Urothelium cell line (cell line): ENCODE results near the gene PAPSS2.
"Not testable (repeated sequence)": the region's sequence is repeated elsewhere in the genome, so short reads cannot be mapped to it uniquely, and the experiment has no call there.

ENCODE experiments used
- DNase-seq: peaks from one replicate; pipeline ENCODE4 v3.0.0; 2011; ENCODE audit warnings: low spot score, mixed read lengths
- FAIRE-seq: peaks from 2 replicates; lab custom pipeline; 2011; peaks lifted over from hg19 to GRCh38; lab: Jason Lieb, UNC

The PAPSS2 gene

GRCh38 chr10:87659571-87660483 is at the start of gene PAPSS2:
TSS of gene PAPSS2 (plus strand) at chr10:87659878. CDS start at chr10:87659982, 104 bp downstream.
- peak; percentile 58 for DNase-seq
- no peak for FAIRE-seq

DNA sequence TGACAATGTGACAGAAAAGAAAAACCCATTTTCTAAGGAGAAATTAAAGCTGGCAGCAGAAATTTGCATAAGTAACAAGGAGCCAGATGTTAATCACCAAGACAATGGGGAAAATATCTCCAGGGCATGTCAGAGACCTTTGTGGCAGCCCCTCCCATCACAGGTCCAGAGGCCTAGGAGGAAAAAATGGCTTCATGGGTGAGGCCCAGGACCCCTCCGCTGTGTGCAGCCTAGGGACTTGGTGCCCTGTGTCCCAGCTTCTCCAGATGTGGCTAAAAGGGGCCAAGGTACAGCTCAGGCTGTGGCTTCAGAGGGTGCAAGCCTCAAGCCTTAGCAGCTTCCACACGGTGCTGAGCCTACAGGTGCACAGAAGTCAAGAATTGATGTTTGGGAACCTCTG is 48.3 kb upstream of the PAPSS2 start:
- not testable (repeated sequence) for FAIRE-seq

DNA sequence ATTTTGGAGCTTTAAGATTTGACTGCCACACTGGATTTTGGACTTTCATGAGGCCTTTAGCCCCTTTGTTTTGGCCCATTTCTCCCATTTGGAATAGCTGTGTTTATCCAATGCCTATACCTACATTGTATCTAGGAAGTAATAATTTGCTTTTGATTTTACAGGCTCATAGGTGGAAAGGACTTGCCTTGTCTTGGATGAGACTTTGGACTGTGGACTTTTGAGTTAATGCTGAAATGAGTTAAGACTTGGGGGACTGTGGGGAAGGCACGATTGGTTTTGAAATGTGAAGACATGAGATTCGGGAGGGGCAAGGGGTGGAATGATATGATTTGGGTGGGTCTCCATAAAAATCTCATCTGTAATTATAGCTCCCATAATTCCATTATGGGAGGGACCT is 47.6 kb upstream of the PAPSS2 start:
- DNase-seq (no peak), FAIRE-seq (no peak)

More for the DNA sequence above, 48.3 kb upstream of the PAPSS2 start:
- not testable (repeated sequence) for DNase-seq

- DNase-seq = no peak
- FAIRE-seq = no peak
Observed at GRCh38 chr10:87613751-87614150, 45.9 kb upstream of the PAPSS2 start.

- no peak for DNase-seq
- FAIRE-seq = no peak
Observed at GRCh38 chr10:87615856-87616255, 43.8 kb upstream of the PAPSS2 start.

DNA sequence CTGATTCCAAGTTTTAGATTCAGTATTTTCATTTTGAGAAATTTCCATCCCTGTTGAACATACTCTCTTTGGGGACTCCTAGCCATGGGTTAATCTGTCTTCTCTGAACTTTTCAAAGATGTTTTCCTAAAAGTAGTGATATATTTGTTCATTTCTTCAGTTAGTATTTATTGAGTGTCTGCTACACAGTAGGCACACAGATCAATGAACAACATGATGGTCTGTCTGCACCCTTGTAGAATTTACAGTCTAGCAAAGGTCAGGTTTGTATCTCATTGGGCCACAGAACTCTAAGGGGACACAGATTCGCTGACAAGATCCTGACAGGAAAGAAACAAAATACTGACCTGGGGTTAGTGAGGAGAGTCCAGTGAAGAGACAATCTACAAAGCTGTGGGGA is 42.2 kb upstream of the PAPSS2 start:
- FAIRE-seq (no peak), DNase-seq (no peak)

GRCh38 chr10:87618566-87619423 is 40.9 kb upstream of the PAPSS2 start:
- FAIRE-seq (no peak), DNase-seq (no peak)

DNA sequence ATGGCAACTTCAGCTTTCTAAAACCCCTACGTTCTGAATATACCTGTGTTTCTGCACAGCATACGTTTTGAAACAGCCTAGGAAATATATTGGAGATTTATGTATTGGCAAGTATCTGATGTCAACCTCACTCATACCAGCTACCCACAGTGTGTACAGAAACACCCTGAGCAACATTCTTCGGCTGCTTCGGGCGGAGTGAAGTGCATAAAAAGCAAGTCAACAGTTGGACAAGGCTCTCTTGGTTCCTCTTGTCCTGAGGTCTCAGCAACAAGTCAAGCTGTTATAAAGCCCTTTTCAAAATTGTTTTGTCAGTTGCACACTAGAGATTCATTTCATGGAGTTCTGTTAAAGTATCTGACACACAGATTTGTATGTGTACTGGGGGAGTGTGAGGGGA is 40.0 kb upstream of the PAPSS2 start:
- FAIRE-seq (no peak), DNase-seq (no peak)

GRCh38 chr10:87621440-87621839 is 38.2 kb upstream of the PAPSS2 start:
- DNase-seq, FAIRE-seq: not testable (repeated sequence)

- FAIRE-seq (no peak), DNase-seq (no peak)
Observed at GRCh38 chr10:87622314-87623004, 37.2 kb upstream of the PAPSS2 start.

GRCh38 chr10:87623191-87623590 is 36.5 kb upstream of the PAPSS2 start:
- FAIRE-seq = no peak

GRCh38 chr10:87625661-87626060 is 34.0 kb upstream of the PAPSS2 start:
- DNase-seq = no peak
- no peak for FAIRE-seq

More at GRCh38 chr10:87623191-87623590, 36.5 kb upstream of the PAPSS2 start:
- no peak for DNase-seq

DNA sequence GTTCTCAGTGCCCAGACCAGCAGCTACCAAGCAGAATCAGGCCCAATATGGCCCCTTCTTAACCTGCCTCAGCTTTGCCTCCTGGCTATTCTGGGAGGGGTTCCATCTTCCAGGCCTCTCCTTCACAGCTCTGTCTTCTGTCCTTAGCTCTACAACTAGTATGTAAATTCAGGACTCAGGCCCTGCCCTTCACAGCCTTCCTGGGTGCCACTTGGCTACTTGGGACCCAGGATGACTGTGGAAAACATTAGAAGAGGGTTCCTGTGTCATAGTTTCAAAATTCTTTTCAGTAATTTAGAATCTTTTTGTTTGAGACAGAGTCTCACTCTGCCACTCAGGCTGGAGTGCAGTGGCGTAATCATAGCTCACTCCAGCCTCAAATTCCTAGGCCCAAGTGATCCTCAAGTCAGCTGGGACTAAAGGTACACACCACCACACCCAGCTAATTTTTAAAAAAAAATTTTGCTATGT is 33.2 kb upstream of the PAPSS2 start:
- no peak for FAIRE-seq

GRCh38 chr10:87630171-87630570 is 29.5 kb upstream of the PAPSS2 start:
- DNase-seq (no peak), FAIRE-seq (no peak)

More for the DNA sequence above, 33.2 kb upstream of the PAPSS2 start:
- no peak for DNase-seq

- DNase-seq = no peak
- no peak for FAIRE-seq
Observed at GRCh38 chr10:87632454-87632853, 27.2 kb upstream of the PAPSS2 start.

DNA sequence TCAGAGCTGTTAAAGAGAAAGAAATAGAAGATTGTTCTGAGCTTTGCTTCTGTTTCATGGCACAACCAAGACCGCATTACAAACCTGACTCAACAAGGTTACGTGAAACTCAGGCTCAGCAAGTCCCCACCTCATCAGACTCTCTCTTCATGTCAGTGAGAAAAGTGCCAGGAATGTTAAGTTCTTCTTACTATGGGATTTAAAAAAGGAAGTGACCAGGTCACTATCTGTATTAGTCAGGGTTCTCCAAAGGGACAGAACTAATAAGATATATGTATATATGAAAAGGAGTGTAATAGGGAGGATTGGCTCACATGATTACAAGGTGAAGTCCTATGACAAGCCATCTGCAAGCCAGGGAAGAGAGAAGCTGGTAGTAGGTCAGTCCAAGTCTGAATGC is 25.4 kb upstream of the PAPSS2 start:
- no peak for DNase-seq
- FAIRE-seq = no peak

DNA sequence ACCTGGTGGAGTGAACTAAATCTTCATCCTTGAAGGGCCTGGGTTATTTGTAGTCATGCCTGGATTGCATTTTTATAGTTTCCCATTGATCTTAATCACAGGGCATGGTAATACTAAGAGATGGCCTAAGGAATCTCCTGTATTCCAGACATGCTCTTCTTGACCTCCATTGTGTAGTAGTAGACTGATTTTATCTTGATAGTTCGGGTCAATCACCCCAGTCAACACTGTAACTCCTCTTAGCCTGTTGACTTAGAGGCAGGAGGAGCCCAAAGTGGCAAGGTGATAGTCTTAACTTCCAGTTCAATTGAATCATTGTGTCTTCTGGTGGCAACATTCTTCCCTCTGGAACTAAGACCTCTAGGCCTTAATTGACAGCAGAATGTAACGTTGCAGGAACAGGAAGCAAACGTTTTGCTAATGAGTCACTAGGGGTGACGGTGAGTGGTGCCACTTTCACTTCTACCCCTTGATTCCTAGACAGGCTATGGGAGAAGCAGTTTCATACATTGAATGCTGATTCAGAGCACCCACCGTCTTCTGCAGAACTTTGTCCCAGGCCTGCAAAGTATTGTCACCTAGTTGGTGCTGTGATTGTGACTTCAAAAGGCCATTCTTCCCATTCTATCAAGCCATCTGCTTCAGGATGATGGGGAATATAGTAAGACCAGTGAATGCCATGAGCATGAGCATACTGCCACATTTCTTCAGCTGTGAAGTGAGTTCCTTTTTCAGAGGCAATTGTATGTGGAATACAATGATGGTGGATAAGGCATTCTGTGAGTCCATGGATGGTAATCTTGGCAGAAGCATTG is 24.0 kb upstream of the PAPSS2 start:
- peak; percentile 20 for FAIRE-seq
- peak; percentile 47 for DNase-seq

DNA sequence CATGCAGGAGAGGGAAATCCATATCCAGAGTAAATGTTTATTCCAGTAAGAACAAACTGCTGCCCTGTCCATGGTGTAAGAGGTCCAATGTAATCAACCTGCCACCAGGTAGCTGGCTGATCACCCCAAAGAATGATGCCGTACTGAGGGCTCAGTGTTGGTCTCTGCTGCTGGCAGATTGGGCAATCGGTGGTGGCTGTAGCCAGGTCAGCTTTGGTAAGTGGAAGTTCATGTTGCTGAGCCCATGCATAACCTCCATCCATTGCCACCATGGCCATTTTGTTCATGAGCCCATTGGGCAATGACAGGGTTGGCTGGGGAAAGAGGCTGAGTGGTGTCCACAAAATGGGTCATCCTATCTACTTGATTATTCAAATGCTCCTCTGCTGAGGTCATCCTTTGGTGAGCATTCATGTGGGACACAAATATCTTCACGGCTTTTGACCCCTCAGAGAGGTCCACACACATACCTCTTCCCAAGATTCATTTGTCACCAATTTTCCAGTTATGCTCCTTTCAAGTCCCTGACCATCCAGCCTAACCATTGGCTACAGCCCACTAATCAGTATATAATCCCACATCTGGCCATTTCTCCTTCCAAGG is 23.3 kb upstream of the PAPSS2 start:
- FAIRE-seq = no peak
- no peak for DNase-seq

DNA sequence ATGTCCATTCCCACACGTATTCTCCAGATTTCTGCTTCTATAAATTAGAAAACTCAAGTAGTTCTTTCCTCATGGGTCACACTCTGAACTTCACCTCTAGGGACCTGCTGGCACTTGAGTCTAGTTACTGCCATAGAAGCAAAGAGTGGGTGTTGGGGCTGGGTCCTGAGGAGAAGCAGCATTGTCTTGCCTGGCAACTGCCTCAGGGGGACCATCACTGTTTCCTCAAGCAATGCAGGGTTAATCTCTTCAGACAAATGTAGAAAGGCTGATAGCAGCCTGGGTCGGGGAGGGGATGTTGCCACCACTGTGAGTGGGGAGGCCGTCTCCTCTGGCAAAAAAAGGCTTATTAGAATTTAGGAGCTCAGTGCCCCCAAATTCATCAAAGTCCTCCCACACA is 20.2 kb upstream of the PAPSS2 start:
- no peak for FAIRE-seq

GRCh38 chr10:87640043-87640442 is 19.6 kb upstream of the PAPSS2 start:
- FAIRE-seq (no peak), DNase-seq (no peak)

More for the DNA sequence above, 20.2 kb upstream of the PAPSS2 start:
- DNase-seq = no peak
